NCI-H187 treated with DMSO at 0.1 percent for 48 hours (cell line): ENCODE measurements around the gene HRK.
A peak's percentile ranks its signal among the peaks of the same experiment; 100 is the strongest.

Source experiments
- DNase-seq: peaks from one replicate; lab custom pipeline; 2025; lab: John Stamatoyannopoulos, UW

Gene HRK

GRCh38 chr12:116881325-116881876 is at the start of gene HRK:
HRK (minus strand) TSS chr12:116881441; CDS start chr12:116881307, 134 bp downstream.
- no peak for DNase-seq

- no peak for DNase-seq
These were observed 48.6 kb upstream of the HRK start for GRCh38 chr12:116929885-116930284.

GRCh38 chr12:116928504-116928903 is 47.3 kb upstream of the HRK start:
- no peak for DNase-seq

- no peak for DNase-seq
These were observed 46.2 kb upstream of the HRK start for GRCh38 chr12:116927244-116927940.

GRCh38 chr12:116926283-116927243 is 45.3 kb upstream of the HRK start:
- DNase-seq = no peak

- no peak for DNase-seq
These were observed 43.6 kb upstream of the HRK start for GRCh38 chr12:116924558-116925453.

GRCh38 chr12:116922194-116922897 is 41.1 kb upstream of the HRK start:
- DNase-seq = no peak

- no peak for DNase-seq
These were observed 39.7 kb upstream of the HRK start for GRCh38 chr12:116920939-116921338.

GRCh38 chr12:116919706-116920485 is 38.7 kb upstream of the HRK start:
- no peak for DNase-seq

GRCh38 chr12:116919247-116919661 is 38.0 kb upstream of the HRK start:
- DNase-seq = peak; percentile 34

- DNase-seq = no peak
These were observed 37.2 kb upstream of the HRK start for GRCh38 chr12:116918464-116918863.

GRCh38 chr12:116916714-116917114 is 35.5 kb upstream of the HRK start:
- no peak for DNase-seq

- no peak for DNase-seq
These were observed 34.9 kb upstream of the HRK start for GRCh38 chr12:116916122-116916521.

- no peak for DNase-seq
These were observed 34.1 kb upstream of the HRK start for GRCh38 chr12:116915326-116915725.

- DNase-seq = no peak
These were observed 29.6 kb upstream of the HRK start, which contains the start of gene FBXW8 for GRCh38 chr12:116910645-116911451. FBXW8 (plus strand) TSS chr12:116910950; CDS start chr12:116911038, 88 bp downstream.

- no peak for DNase-seq
These were observed 29.0 kb upstream of the HRK start for GRCh38 chr12:116910280-116910644.

- DNase-seq = no peak
These were observed 25.0 kb upstream of the HRK start for GRCh38 chr12:116906285-116906684.

- DNase-seq = no peak
These were observed 22.6 kb upstream of the HRK start for GRCh38 chr12:116903818-116904217.

- no peak for DNase-seq
These were observed 20.4 kb upstream of the HRK start for GRCh38 chr12:116901612-116902011.
